Thoracic aorta (tissue), 2 donors: ENCODE measurements around the gene LDLRAD3. TPM values are rescaled to one million over a fixed set of nuclear protein-coding genes. Genes with fewer than 3 reads are reported as not detected.

Experiments
- ATAC-seq: fragments of 150-250 bp; one replicate; pipeline ENCODE4 v1.8.0; 2017; ENCODE audit warnings: low read depth; ENCODE audit not compliant: insufficient number of reproducible peaks, low FRiP score
- DNase-seq: peaks from one replicate; pipeline ENCODE4 v3.0.0-alpha.2; 2020; ENCODE audit warnings: low spot score
- H3K27ac ChIP-seq, 2 donors: fragments of 200-600 bp; sonication (generic); 1 replicate in 1 of 2; 2 replicates in 1 of 2; pipeline ENCODE4 v1.5.1; 2016; ENCODE audit warnings: mild to moderate bottlenecking in 2 of 2, moderate library complexity in 2 of 2
- H3K27me3 ChIP-seq: fragments of 200-600 bp; sonication (generic); replicated peaks from 2 replicates; pipeline ENCODE4 v1.6.0; 2016; ENCODE audit warnings: mild to moderate bottlenecking; ENCODE audit not compliant: insufficient read depth
- H3K36me3 ChIP-seq: fragments of 200-600 bp; sonication (generic); one replicate; pipeline ENCODE4 v1.5.1; 2016
- H3K4me1 ChIP-seq, 2 donors: fragments of 200-600 bp; sonication (generic); 1 replicate in 1 of 2; 2 replicates in 1 of 2; pipeline versions ENCODE4 v1.5.1 to v1.6.0; 2016; ENCODE audit warnings: low read depth in 2 of 2, mild to moderate bottlenecking in 1 of 2; ENCODE audit not compliant: control insufficient read depth in 1 of 2
- H3K4me3 ChIP-seq: fragments of 200-600 bp; sonication (generic); 2 replicates; pipeline ENCODE4 v1.5.1; 2016; ENCODE audit warnings: mild to moderate bottlenecking
- H3K9me3 ChIP-seq: fragments of 200-600 bp; sonication (generic); 2 replicates; pipeline ENCODE4 v1.5.1; 2016
- CTCF ChIP-seq: fragments of 200-600 bp; sonication (generic); IDR thresholded peaks from one replicate; pipeline ENCODE4 v1.5.1; 2019; ENCODE audit warnings: antibody characterized with exemption
- total RNA-seq, 2 donors: library from RNA; depleted of rRNA; stranded (reverse); fragments of >200 nt; gene quantifications; one replicate each; pipeline versions ENCODE4 v1.1.0 to v1.2.3, GENCODE V29; 2016

The LDLRAD3 gene
- total RNA-seq, 2 donors from 2014 or later: 6.1 to 17.2 TPM

GRCh38 chr11:35978891-35979290 is 35.0 kb downstream of the LDLRAD3 start:
- ATAC-seq: no peak
- Histone ChIP-seq H3K27ac (no peak overlapping the region), H3K9me3 (no peaks in the 10 kb centered on the region), H3K4me1 (peaks cover 9 to 15% of the 10 kb centered on the region in 2 donors), H3K27me3 (no peaks in the 10 kb centered on the region), H3K4me3 (no peak overlapping the region), H3K36me3 (no peaks in the 10 kb centered on the region)
- TF ChIP-seq CTCF: no peak
- no peak for DNase-seq

GRCh38 chr11:35980686-35981390 is 37.0 kb downstream of the LDLRAD3 start:
- Histone ChIP-seq H3K4me1 (peaks cover 9 to 15% of the 10 kb centered on the region in 2 donors), H3K4me3 (no peak overlapping the region), H3K36me3 (no peaks in the 10 kb centered on the region), H3K27ac (no peak overlapping the region), H3K9me3 (no peaks in the 10 kb centered on the region), H3K27me3 (no peaks in the 10 kb centered on the region)
- no peak for ATAC-seq
- TF ChIP-seq CTCF: no peak
- DNase-seq: no peak

- Histone ChIP-seq H3K4me1 (peaks cover 9 to 15% of the 10 kb centered on the region in 2 donors), H3K36me3 (no peaks in the 10 kb centered on the region), H3K27me3 (no peaks in the 10 kb centered on the region), H3K9me3 (no peaks in the 10 kb centered on the region), H3K4me3 (peak overlapping the region; percentile 15), H3K27ac (peak overlapping the region; percentile 6 to 40)
- no peak for DNase-seq
- no peak for ATAC-seq
- TF ChIP-seq CTCF: no peak
Observed at GRCh38 chr11:35981581-35981980, 37.7 kb downstream of the LDLRAD3 start.

- DNase-seq: no peak
- ATAC-seq: no peak
- Histone ChIP-seq H3K27ac (peak overlapping the region; percentile 6 to 40), H3K4me1 (peaks cover 9 to 15% of the 10 kb centered on the region in 2 donors), H3K9me3 (no peaks in the 10 kb centered on the region), H3K4me3 (peak overlapping the region; percentile 15), H3K36me3 (no peaks in the 10 kb centered on the region), H3K27me3 (no peaks in the 10 kb centered on the region)
- no peak for TF ChIP-seq CTCF
Observed at GRCh38 chr11:35982061-35982460, 38.2 kb downstream of the LDLRAD3 start.

- Histone ChIP-seq H3K27me3 (no peaks in the 10 kb centered on the region), H3K4me1 (peaks cover 9 to 15% of the 10 kb centered on the region in 2 donors), H3K27ac (no peak overlapping the region), H3K36me3 (no peaks in the 10 kb centered on the region), H3K4me3 (no peak overlapping the region), H3K9me3 (no peaks in the 10 kb centered on the region)
- TF ChIP-seq CTCF: no peak
- no peak for ATAC-seq
- no peak for DNase-seq
Observed at GRCh38 chr11:35983981-35984380, 40.1 kb downstream of the LDLRAD3 start.
